GM18499 (cell line): ENCODE results near the gene KIF1A.

Source experiments
- ATAC-seq: cut with Tn5 transposase; IDR thresholded peaks from one replicate; pipeline ENCODE4 v1.9.1; 2021; ENCODE audit warnings: moderate number of reproducible peaks; ENCODE audit not compliant: insufficient read depth, unreplicated experiment

Gene KIF1A

GRCh38 chr2:240821429-240821778, 1.4 kb upstream of the KIF1A start:
- no peak for ATAC-seq

GRCh38 chr2:240820607-240821428, 799 bp upstream of the KIF1A start:
- no peak for ATAC-seq

GRCh38 chr2:240819126-240819857, 727 bp downstream of the KIF1A start:
- no peak for ATAC-seq

- no peak for ATAC-seq
Measured at GRCh38 chr2:240818293-240819125, 1.5 kb downstream of the KIF1A start.

- ATAC-seq = no peak
Measured at GRCh38 chr2:240817496-240818292, 2.3 kb downstream of the KIF1A start.

GRCh38 chr2:240816584-240817495, 3.2 kb downstream of the KIF1A start:
- no peak for ATAC-seq

- no peak for ATAC-seq
Measured at GRCh38 chr2:240815761-240816583, 4.0 kb downstream of the KIF1A start.

GRCh38 chr2:240814946-240815760, 4.9 kb downstream of the KIF1A start:
- ATAC-seq = no peak

- ATAC-seq = no peak
Measured at GRCh38 chr2:240814280-240814679, 5.7 kb downstream of the KIF1A start.

- ATAC-seq = no peak
Measured at GRCh38 chr2:240813231-240813921, 6.6 kb downstream of the KIF1A start.

GRCh38 chr2:240812721-240813120, 7.3 kb downstream of the KIF1A start:
- ATAC-seq = no peak

GRCh38 chr2:240812301-240812680, 7.7 kb downstream of the KIF1A start:
- ATAC-seq = no peak

GRCh38 chr2:240811346-240812300, 8.4 kb downstream of the KIF1A start:
- no peak for ATAC-seq

GRCh38 chr2:240810621-240811020, 9.4 kb downstream of the KIF1A start:
- ATAC-seq = no peak

- ATAC-seq = no peak
Measured at GRCh38 chr2:240810199-240810598, 9.8 kb downstream of the KIF1A start.

GRCh38 chr2:240809276-240809675, 10.7 kb downstream of the KIF1A start:
- ATAC-seq = no peak
